ENCODE data around the gene IQCN.

The IQCN gene

DNA sequence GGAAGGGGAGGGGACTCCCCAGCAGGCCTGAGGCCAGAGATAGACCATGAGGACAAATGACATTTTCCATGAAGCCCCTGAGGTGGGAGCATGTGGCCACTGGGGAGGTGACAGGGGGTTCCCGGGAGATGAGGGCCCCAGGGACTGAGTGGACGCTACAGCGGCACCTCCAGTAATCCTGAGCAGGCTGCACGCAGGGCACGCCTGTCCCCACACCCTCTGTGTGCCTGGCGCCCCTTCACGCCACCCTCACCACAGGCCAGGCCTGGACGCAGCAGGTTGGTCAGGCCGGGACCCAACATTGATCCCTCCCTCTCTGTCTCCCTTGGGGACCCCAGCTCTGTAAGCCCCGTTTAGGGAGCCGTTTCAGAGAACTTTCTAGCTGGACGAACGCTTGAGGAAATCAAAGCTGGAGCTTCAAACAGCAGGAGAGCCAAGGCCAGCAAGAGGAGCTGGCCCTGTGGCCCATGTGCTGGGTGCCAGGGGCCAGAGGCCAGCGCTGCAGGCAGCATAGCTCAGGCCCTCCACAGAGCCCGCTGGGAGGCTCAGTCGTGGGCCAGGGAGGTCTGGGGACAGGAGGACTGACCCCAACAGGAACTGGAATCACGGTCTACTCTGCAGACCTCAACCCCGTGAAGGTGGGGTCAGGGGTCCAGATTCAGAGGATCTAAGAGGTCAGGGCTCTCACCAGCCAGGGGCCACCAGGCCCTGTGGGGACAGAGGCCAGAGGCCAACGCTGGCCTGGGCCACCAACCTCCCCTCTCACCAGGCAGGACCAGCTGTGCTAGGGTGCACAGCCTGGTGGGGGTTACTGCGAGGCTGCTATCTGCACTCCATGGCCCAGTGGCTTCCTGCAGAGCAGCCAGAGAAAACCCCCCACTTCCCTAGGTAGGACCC lies 34.0 kb upstream of the IQCN start:
- no peak overlapping the region for H2BK15ac ChIP-seq (ENCODE audit: low read depth, poor library complexity, severe bottlenecking)
- H3K36me3 ChIP-seq (ENCODE audit: control insufficient read depth in 1 of 2, insufficient read depth in 2 of 2, low read depth in 1 of 2, low read length in 2 of 2), result peaks cover 29 to 72% of the 10 kb centered on the region in 2 experiments
- peaks cover 18% of the 10 kb centered on the region for H3K79me1 ChIP-seq (replicated peaks; ENCODE audit: low read length, poor library complexity, severe bottlenecking)
- no peak overlapping the region for H2BK120ac ChIP-seq (ENCODE audit: low read depth, low read length)
- H2AFZ ChIP-seq (ENCODE audit: low read depth, low read length), result no peak overlapping the region
- 95% methylated on average over 19 of the region's 20 CpGs for WGBS
- no peak overlapping the region for H2BK12ac ChIP-seq (ENCODE audit: low read length in 2 of 2)
- H3K23ac ChIP-seq (ENCODE audit: low read length in 2 of 2), result no peak overlapping the region
- H3K27me3 ChIP-seq (ENCODE audit: control insufficient read depth in 1 of 2, insufficient read depth in 1 of 2, low read length in 2 of 2), result no peaks in the 10 kb centered on the region
- H2AK5ac ChIP-seq (ENCODE audit: low read length, severe bottlenecking), result no peak overlapping the region
- DNase-seq, result no peak
- peak overlapping the region; percentile 30 for H4K91ac ChIP-seq (ENCODE audit: low read length)
- no peaks in the 10 kb centered on the region for H3K9me3 ChIP-seq (ENCODE audit: control insufficient read depth, low read length)
- H3K18ac ChIP-seq (ENCODE audit: low read depth in 1 of 2, low read length in 2 of 2), result no peak overlapping the region
- H3K27ac ChIP-seq (ENCODE audit: low read length, poor library complexity, severe bottlenecking), result no peak overlapping the region
- H3K4me1 ChIP-seq (ENCODE audit: control insufficient read depth, insufficient read depth, low read depth, low read length), result peaks cover 26% of the 10 kb centered on the region
- no peak overlapping the region for H4K8ac ChIP-seq (ENCODE audit: low read length)
- no peak overlapping the region for H3K4me2 ChIP-seq (ENCODE audit: low read length, poor library complexity, severe bottlenecking)
- no peak overlapping the region for H3K4ac ChIP-seq (ENCODE audit: low read depth in 1 of 2, low read length in 2 of 2)
- no peak overlapping the region for H3K14ac ChIP-seq (ENCODE audit: low read length in 2 of 2)
- no peak overlapping the region for H2BK5ac ChIP-seq (ENCODE audit: low read depth, low read length, poor library complexity, severe bottlenecking)
- H3K4me3 ChIP-seq (ENCODE audit: insufficient read depth in 1 of 2, low read depth in 1 of 2, low read length in 2 of 2), result peak overlapping the region in 1 of 2 experiments; percentile 9
- H3K9ac ChIP-seq (ENCODE audit: low read length), result no peak overlapping the region

DNA sequence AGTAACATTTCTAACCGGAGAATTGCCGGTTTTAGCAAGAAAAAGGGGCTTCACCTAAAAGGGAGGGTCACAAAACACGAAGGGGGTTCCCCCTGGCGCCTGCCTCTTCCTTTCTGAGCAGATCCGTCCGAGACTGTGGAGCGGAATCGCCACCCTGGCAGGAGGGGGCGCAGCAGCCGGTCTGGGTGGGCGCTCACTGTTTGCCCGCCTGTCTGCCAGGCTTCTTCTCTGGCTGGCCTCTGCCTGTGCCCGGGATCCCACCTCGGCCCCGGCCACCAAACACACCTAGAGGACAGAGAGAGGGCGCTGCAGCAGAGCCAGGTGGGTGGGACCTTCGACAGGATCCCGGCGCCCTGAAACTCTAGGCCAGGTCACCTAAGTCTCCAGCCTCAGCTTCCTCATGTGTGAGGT lies 33.0 kb upstream of the IQCN start:
- no peak overlapping the region for H2BK5ac ChIP-seq (ENCODE audit: low read depth, low read length, poor library complexity, severe bottlenecking)
- peak overlapping the region in 1 of 2 experiments; percentile 9 for H2BK12ac ChIP-seq (ENCODE audit: low read length in 2 of 2)
- peaks cover 14% of the 10 kb centered on the region for H3K79me1 ChIP-seq (replicated peaks; ENCODE audit: low read length, poor library complexity, severe bottlenecking)
- no peak overlapping the region for H3K4me2 ChIP-seq (ENCODE audit: low read length, poor library complexity, severe bottlenecking)
- no peak overlapping the region for H4K8ac ChIP-seq (ENCODE audit: low read length)
- no peak overlapping the region for H2AFZ ChIP-seq (ENCODE audit: low read depth, low read length)
- no peak overlapping the region for H3K18ac ChIP-seq (ENCODE audit: low read depth in 1 of 2, low read length in 2 of 2)
- peak overlapping the region; percentile 34 for H4K91ac ChIP-seq (ENCODE audit: low read length)
- peaks cover 25 to 69% of the 10 kb centered on the region in 2 experiments for H3K36me3 ChIP-seq (ENCODE audit: control insufficient read depth in 1 of 2, insufficient read depth in 2 of 2, low read depth in 1 of 2, low read length in 2 of 2)
- DNase-seq, result no peak
- H3K9ac ChIP-seq (ENCODE audit: low read length), result no peak overlapping the region
- H3K23ac ChIP-seq (ENCODE audit: low read length in 2 of 2), result no peak overlapping the region
- no peak overlapping the region for H3K14ac ChIP-seq (ENCODE audit: low read length in 2 of 2)
- 95% methylated on average over 19 of the region's 19 CpGs for WGBS
- no peak overlapping the region for H3K27ac ChIP-seq (ENCODE audit: low read length, poor library complexity, severe bottlenecking)
- H2BK120ac ChIP-seq (ENCODE audit: low read depth, low read length), result no peak overlapping the region
- no peak overlapping the region for H2AK5ac ChIP-seq (ENCODE audit: low read length, severe bottlenecking)
- H3K4ac ChIP-seq (ENCODE audit: low read depth in 1 of 2, low read length in 2 of 2), result no peak overlapping the region
- no peak overlapping the region for H2BK15ac ChIP-seq (ENCODE audit: low read depth, poor library complexity, severe bottlenecking)
- H3K9me3 ChIP-seq (ENCODE audit: control insufficient read depth, low read length), result no peaks in the 10 kb centered on the region
- H3K4me3 ChIP-seq (ENCODE audit: insufficient read depth in 1 of 2, low read depth in 1 of 2, low read length in 2 of 2), result no peak overlapping the region
- H3K27me3 ChIP-seq (ENCODE audit: control insufficient read depth in 1 of 2, insufficient read depth in 1 of 2, low read length in 2 of 2), result no peaks in the 10 kb centered on the region
- H3K4me1 ChIP-seq (ENCODE audit: control insufficient read depth, insufficient read depth, low read depth, low read length), result peaks cover 30% of the 10 kb centered on the region

DNA sequence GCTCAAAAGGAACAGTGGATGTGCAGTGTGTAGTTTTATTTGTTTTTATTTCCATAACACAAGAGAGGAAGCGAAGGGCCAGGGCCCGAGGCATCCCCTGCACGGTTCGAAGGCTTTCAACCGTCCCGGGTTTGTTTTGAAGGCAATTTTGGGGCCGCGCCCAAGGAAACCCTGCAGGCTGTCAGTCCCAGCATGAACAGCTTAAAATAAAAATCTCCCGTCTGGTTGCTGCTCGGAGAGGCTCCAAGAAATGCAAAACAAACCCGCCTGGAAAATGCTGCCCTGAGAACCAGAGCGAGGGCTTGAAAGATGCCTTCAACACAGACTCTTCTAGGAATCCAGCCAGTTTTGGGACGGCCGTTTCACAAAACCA lies 32.6 kb upstream of the IQCN start:
- peaks cover 30% of the 10 kb centered on the region for H3K4me1 ChIP-seq (ENCODE audit: control insufficient read depth, insufficient read depth, low read depth, low read length)
- H3K9me3 ChIP-seq (ENCODE audit: control insufficient read depth, low read length), result no peaks in the 10 kb centered on the region
- no peak overlapping the region for H3K23ac ChIP-seq (ENCODE audit: low read length in 2 of 2)
- 94% methylated on average over 14 of the region's 14 CpGs for WGBS
- H4K8ac ChIP-seq (ENCODE audit: low read length), result no peak overlapping the region
- no peak overlapping the region for H2BK15ac ChIP-seq (ENCODE audit: low read depth, poor library complexity, severe bottlenecking)
- H3K4me3 ChIP-seq (ENCODE audit: insufficient read depth in 1 of 2, low read depth in 1 of 2, low read length in 2 of 2), result no peak overlapping the region
- no peak overlapping the region for H3K18ac ChIP-seq (ENCODE audit: low read depth in 1 of 2, low read length in 2 of 2)
- H3K14ac ChIP-seq (ENCODE audit: low read length in 2 of 2), result no peak overlapping the region
- H2BK120ac ChIP-seq (ENCODE audit: low read depth, low read length), result no peak overlapping the region
- DNase-seq, result no peak
- H4K91ac ChIP-seq (ENCODE audit: low read length), result no peak overlapping the region
- no peak overlapping the region for H2AFZ ChIP-seq (ENCODE audit: low read depth, low read length)
- no peaks in the 10 kb centered on the region for H3K27me3 ChIP-seq (ENCODE audit: control insufficient read depth in 1 of 2, insufficient read depth in 1 of 2, low read length in 2 of 2)
- H2BK12ac ChIP-seq (ENCODE audit: low read length in 2 of 2), result no peak overlapping the region
- no peak overlapping the region for H2AK5ac ChIP-seq (ENCODE audit: low read length, severe bottlenecking)
- H2BK5ac ChIP-seq (ENCODE audit: low read depth, low read length, poor library complexity, severe bottlenecking), result no peak overlapping the region
- H3K79me1 ChIP-seq (replicated peaks; ENCODE audit: low read length, poor library complexity, severe bottlenecking), result peaks cover 10% of the 10 kb centered on the region
- no peak overlapping the region for H3K27ac ChIP-seq (ENCODE audit: low read length, poor library complexity, severe bottlenecking)
- peaks cover 21 to 65% of the 10 kb centered on the region in 2 experiments for H3K36me3 ChIP-seq (ENCODE audit: control insufficient read depth in 1 of 2, insufficient read depth in 2 of 2, low read depth in 1 of 2, low read length in 2 of 2)
- H3K9ac ChIP-seq (ENCODE audit: low read length), result no peak overlapping the region
- H3K4me2 ChIP-seq (ENCODE audit: low read length, poor library complexity, severe bottlenecking), result no peak overlapping the region
- no peak overlapping the region for H3K4ac ChIP-seq (ENCODE audit: low read depth in 1 of 2, low read length in 2 of 2)

DNA sequence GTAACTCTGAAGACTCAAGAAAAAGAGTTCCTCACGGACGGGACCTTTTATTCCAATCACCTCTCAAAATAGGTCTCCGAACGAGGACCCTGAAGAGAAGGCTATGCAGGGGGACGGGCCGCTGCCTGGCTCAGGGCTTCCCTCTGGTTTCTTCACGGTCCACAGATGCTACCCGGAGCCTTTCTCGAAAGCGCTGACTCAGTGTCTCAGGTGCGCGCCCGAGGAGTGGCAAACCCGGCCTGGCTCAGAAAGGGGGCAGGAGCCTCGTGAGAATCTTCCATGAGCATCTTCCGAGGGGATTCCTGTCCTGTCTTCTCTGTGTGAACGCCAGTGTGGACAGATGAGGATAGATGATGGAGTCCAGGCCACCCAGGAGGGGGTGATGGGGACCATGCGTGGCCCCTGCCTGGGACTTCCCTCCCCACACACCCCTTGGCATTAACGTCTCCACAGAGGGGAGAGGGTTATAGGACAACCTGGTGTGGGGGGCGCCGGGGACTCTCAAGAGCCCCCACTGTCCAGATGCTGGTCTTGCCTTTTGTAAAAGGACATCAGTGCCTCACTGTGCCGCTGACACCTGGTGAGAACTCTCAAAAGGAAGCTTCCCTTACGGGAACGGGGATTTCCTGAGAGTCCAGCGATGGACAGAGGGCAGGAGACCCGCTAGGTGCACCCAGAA lies 32.1 kb upstream of the IQCN start:
- no peak overlapping the region for H2BK12ac ChIP-seq (ENCODE audit: low read length in 2 of 2)
- no peaks in the 10 kb centered on the region for H3K9me3 ChIP-seq (ENCODE audit: control insufficient read depth, low read length)
- no peaks in the 10 kb centered on the region for H3K27me3 ChIP-seq (ENCODE audit: control insufficient read depth in 1 of 2, insufficient read depth in 1 of 2, low read length in 2 of 2)
- no peak overlapping the region for H3K4ac ChIP-seq (ENCODE audit: low read depth in 1 of 2, low read length in 2 of 2)
- WGBS, result 94% methylated on average over 25 of the region's 26 CpGs
- no peak overlapping the region for H3K18ac ChIP-seq (ENCODE audit: low read depth in 1 of 2, low read length in 2 of 2)
- H3K4me2 ChIP-seq (ENCODE audit: low read length, poor library complexity, severe bottlenecking), result no peak overlapping the region
- peaks cover 7% of the 10 kb centered on the region for H3K79me1 ChIP-seq (replicated peaks; ENCODE audit: low read length, poor library complexity, severe bottlenecking)
- no peak overlapping the region for H4K91ac ChIP-seq (ENCODE audit: low read length)
- peak overlapping the region; percentile 54 for H2BK120ac ChIP-seq (ENCODE audit: low read depth, low read length)
- no peak for DNase-seq
- H3K4me3 ChIP-seq (ENCODE audit: insufficient read depth in 1 of 2, low read depth in 1 of 2, low read length in 2 of 2), result no peak overlapping the region
- H3K36me3 ChIP-seq (ENCODE audit: control insufficient read depth in 1 of 2, insufficient read depth in 2 of 2, low read depth in 1 of 2, low read length in 2 of 2), result peaks cover 19 to 60% of the 10 kb centered on the region in 2 experiments
- peak overlapping the region; percentile 15 for H2BK15ac ChIP-seq (ENCODE audit: low read depth, poor library complexity, severe bottlenecking)
- no peak overlapping the region for H3K23ac ChIP-seq (ENCODE audit: low read length in 2 of 2)
- no peak overlapping the region for H3K9ac ChIP-seq (ENCODE audit: low read length)
- H4K8ac ChIP-seq (ENCODE audit: low read length), result no peak overlapping the region
- no peak overlapping the region for H2BK5ac ChIP-seq (ENCODE audit: low read depth, low read length, poor library complexity, severe bottlenecking)
- peaks cover 30% of the 10 kb centered on the region for H3K4me1 ChIP-seq (ENCODE audit: control insufficient read depth, insufficient read depth, low read depth, low read length)
- H2AK5ac ChIP-seq (ENCODE audit: low read length, severe bottlenecking), result peak overlapping the region; percentile 53
- H2AFZ ChIP-seq (ENCODE audit: low read depth, low read length), result no peak overlapping the region
- H3K27ac ChIP-seq (ENCODE audit: low read length, poor library complexity, severe bottlenecking), result no peak overlapping the region
- H3K14ac ChIP-seq (ENCODE audit: low read length in 2 of 2), result no peak overlapping the region

Measured in mesenchymal stem cell (in vitro differentiated cells and primary cell).